ENCODE measurements around the gene CSNK1G3.

CSNK1G3 gene

DNA sequence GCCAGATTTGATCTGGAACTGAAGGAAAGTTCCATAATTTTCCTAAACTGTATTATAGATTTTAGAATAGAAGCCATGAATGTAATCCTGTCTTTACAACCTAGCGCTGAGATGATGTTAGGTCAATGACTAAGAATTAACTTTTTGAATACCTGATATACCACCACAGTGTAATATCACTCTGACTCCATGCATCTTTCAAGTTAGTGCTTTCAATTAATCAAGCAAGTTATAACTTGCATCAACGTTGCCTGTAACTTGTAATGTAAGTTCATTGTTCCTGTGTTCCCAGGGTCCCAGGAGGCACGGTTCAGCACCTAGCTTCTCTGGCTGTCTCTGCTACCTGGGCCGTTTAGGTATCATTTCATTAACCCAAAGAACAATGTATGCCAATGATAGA, 139.3 kb downstream of the CSNK1G3 start:
- no peak for DNase-seq

DNA sequence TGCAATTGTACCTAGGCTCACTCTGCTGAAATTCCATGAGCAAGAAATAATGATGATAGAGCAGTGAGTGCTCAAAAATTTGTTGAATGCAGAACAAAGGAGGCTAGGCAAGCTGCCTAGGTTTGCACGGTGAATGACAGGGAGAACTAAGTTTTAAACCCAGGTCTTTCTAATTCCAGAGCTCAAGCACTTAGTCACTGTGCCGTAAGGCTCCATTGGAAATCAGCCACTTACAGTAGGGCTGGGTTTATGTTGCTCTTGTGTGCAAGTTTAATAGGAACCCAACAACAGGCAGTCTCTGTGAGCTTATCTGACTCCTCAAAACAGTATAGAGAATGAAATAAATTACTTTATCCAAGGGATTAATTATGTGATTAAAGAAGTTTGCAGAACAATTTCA, 147.0 kb downstream of the CSNK1G3 start:
- no peak for DNase-seq

DNA sequence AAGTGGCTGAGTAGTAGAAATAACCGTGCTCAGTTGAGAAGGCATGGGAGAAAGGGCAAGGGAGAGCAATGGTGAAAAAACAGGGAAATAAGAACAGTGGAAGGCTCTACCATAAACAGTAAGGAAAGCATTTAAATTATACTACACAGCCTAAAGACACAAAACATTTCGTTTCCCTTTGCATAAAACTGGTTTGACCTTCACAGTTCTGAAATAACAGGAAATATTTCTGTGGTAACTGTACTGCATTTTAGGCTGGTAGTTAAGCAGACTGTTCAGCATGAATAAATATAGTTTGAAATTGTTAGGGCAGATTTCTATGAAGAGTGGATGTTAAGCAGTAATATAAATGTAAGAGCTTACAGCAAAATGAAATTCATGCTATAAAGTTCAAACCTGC, 147.5 kb downstream of the CSNK1G3 start:
- DNase-seq = no peak

DNA sequence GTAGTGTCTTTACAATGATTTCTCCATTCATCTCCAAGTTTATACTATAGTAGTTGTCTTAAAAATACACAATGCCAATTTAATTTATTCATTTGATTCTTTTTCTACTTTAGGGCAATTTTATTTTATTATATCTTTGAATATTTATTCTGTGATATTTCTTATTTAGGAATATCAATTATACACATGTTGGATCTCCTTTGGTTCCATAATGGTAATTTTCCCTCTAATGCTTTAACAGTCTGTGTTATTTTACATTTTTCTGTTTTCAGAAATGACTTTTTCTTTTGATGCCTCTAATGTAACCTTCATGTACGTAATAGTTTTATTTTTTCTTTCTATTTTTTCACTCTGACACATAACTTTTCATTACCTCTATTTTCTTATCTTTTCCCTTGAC, 153.0 kb downstream of the CSNK1G3 start:
- no peak for DNase-seq

DNA sequence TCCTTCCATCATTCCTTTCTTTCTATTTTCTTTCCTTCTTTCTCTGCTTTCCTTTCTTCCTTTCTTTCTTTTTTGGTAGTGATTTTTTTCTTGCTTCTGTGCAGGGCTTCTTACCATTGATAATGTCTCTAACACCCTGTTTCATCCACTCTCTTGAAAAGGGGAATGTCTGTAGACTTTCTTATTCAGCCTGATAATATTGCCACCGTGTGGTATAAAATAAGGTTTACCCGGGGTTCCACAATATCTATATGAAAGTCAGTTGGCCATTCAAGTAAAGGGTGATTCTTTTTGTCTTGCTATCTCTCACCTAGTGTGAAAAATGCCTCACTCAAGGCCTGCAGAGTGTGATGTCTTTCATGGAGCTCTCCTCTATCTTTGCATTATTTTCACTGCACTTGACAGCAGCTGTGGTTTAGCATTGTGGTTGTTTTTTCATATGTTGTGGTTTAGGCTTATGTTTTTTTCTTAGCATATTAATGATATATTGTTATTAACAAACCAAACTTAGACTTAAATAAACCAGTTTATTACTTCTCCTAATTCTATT, 153.9 kb downstream of the CSNK1G3 start:
- DNase-seq = no peak

Data from SIG-M5 (cell line).